ENCODE measurements around the gene RPL10.

RPL10 gene

DNA sequence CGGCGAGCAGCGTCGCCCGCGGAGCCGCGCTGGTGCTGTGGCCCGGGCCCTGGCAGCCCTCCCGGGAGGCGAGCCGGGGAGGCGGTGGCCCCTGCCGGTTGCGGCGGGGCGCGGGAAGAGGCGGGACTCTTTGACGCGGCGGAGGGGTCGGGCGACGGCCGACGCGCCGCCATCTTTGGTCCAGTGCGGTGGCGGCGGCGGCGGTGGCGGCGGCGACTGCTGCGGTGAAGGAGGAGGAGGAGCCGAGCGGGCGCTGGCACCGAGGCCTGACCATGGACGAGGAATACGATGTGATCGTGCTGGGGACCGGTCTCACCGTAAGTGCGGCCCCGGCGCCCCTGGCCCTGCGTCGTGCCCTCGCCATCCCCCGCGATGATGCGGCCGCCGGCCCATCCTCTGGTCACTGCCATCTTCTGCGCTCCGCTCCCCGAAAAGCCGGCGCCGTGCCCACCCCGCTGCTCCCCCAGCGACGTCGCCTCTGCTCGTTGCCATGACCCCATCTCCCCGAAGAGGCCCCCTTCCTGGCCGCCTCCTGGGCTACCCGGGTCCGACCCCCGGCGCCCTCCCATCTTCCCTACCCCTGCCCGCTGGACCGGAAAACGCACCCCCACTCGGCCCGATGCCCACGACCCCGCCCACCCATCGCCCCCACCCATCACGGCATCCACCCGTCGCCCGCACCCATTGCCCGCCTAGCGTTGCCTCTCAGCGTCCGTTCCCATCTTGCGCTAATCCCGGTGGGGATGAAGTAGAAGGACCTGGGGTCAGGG is 39.0 kb downstream of the RPL10 start, which contains the start of gene GDI1:
Gene GDI1 (plus strand): TSS at position 172 of the 770 bp plus-strand sequence. CDS start 101 bp downstream, at position 273.
- peak within 1 kb of the TSS; percentile 72 for H3K4me3 ChIP-seq (ENCODE audit: low read depth, low read length)
- TF ChIP-seq, protein P1, sequence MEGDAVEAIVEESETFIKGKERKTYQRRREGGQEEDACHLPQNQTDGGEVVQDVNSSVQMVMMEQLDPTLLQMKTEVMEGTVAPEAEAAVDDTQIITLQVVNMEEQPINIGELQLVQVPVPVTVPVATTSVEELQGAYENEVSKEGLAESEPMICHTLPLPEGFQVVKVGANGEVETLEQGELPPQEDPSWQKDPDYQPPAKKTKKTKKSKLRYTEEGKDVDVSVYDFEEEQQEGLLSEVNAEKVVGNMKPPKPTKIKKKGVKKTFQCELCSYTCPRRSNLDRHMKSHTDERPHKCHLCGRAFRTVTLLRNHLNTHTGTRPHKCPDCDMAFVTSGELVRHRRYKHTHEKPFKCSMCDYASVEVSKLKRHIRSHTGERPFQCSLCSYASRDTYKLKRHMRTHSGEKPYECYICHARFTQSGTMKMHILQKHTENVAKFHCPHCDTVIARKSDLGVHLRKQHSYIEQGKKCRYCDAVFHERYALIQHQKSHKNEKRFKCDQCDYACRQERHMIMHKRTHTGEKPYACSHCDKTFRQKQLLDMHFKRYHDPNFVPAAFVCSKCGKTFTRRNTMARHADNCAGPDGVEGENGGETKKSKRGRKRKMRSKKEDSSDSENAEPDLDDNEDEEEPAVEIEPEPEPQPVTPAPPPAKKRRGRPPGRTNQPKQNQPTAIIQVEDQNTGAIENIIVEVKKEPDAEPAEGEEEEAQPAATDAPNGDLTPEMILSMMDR (IDR thresholded peaks at IDR 0.05; ENCODE audit: low read depth, low read length), result no peak

GRCh38 chrX:154437971-154438893 is 40.1 kb downstream of the RPL10 start:
- H3K4me3 ChIP-seq (ENCODE audit: low read depth, low read length), result peak overlapping the region; percentile 72
- TF ChIP-seq, protein P1 (IDR thresholded peaks at IDR 0.05; ENCODE audit: low read depth, low read length), result no peak

DNA sequence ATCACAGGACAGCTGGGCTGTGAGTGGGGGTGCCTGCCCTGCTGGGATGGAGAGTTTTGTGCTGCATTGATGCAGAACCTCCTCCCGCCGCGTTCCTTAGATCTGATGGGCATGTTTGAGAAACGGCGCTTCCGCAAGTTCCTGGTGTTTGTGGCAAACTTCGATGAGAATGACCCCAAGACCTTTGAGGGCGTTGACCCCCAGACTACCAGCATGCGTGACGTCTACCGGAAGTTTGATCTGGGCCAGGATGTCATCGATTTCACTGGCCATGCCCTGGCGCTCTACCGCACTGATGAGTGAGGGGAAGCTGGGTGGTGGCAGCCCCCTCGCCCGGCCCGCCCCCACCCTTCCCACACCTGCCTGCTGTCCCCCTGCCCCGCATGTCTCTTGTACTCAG is 41.7 kb downstream of the RPL10 start:
- TF ChIP-seq, protein P1 (IDR thresholded peaks at IDR 0.05; ENCODE audit: low read depth, low read length), result no peak
- no peak overlapping the region for H3K4me3 ChIP-seq (ENCODE audit: low read depth, low read length)

GRCh38 chrX:154440623-154441357 is 42.6 kb downstream of the RPL10 start:
- H3K4me3 ChIP-seq (ENCODE audit: low read depth, low read length), result no peak overlapping the region
- TF ChIP-seq, protein P1 (IDR thresholded peaks at IDR 0.05; ENCODE audit: low read depth, low read length), result no peak

DNA sequence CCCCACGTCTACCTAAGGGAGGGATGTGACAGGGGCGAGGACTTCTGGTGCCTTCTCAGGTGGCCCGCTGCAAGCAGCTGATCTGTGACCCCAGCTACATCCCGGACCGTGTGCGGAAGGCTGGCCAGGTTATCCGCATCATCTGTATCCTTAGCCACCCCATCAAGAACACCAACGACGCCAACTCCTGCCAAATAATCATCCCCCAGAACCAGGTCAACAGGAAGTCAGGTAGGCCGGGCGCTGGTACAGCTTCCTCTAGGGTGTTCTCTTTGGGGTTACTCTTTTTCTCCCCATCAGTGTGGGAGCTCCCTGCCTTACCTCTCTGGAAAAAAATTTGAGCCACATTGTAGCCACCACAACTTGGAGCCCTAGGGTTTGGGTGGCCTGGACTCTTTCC is 43.4 kb downstream of the RPL10 start:
- H3K4me3 ChIP-seq (ENCODE audit: low read depth, low read length), result no peak overlapping the region
- TF ChIP-seq, protein P1 (IDR thresholded peaks at IDR 0.05; ENCODE audit: low read depth, low read length), result no peak

DNA sequence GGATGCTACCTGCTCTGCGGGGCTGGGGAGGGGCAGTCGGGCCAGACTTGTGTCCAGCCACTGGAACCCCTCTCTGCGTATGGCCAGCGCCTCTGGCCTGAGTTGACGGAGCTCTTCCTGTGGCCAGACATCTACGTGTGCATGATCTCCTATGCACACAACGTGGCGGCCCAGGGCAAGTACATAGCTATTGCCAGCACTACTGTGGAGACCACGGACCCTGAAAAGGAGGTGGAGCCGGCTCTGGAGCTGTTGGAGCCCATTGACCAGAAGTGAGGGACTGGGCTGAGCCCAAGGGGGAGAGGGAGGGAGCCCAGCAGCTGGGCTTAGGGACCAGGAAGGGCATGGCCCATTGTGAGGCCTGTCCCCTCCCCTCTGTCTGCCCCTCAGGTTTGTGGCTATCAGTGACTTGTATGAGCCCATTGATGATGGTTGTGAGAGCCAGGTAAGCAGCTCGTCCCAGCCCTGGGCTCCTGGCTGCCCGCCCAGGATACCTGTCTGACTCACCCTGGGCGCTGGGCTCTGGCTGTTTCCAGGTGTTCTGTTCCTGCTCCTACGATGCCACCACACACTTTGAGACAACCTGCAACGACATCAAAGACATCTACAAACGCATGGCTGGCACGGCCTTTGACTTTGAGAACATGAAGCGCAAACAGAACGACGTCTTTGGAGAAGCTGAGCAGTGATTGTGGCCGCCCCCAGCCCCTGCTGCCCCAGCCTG is 44.0 kb downstream of the RPL10 start:
- no peak overlapping the region for H3K4me3 ChIP-seq (ENCODE audit: low read depth, low read length)
- TF ChIP-seq, protein P1 (IDR thresholded peaks at IDR 0.05; ENCODE audit: low read depth, low read length), result no peak

All from WI38 (cell line).